ENCODE results near the gene MKX. TPM values are rescaled to one million over a fixed set of nuclear protein-coding genes. Genes with fewer than 3 reads are reported as not detected.

Gene MKX, protein sequence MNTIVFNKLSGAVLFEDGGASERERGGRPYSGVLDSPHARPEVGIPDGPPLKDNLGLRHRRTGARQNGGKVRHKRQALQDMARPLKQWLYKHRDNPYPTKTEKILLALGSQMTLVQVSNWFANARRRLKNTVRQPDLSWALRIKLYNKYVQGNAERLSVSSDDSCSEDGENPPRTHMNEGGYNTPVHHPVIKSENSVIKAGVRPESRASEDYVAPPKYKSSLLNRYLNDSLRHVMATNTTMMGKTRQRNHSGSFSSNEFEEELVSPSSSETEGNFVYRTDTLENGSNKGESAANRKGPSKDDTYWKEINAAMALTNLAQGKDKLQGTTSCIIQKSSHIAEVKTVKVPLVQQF
- total RNA-seq, result 0.22 TPM
- long read RNA-seq, result 0 reads

DNA sequence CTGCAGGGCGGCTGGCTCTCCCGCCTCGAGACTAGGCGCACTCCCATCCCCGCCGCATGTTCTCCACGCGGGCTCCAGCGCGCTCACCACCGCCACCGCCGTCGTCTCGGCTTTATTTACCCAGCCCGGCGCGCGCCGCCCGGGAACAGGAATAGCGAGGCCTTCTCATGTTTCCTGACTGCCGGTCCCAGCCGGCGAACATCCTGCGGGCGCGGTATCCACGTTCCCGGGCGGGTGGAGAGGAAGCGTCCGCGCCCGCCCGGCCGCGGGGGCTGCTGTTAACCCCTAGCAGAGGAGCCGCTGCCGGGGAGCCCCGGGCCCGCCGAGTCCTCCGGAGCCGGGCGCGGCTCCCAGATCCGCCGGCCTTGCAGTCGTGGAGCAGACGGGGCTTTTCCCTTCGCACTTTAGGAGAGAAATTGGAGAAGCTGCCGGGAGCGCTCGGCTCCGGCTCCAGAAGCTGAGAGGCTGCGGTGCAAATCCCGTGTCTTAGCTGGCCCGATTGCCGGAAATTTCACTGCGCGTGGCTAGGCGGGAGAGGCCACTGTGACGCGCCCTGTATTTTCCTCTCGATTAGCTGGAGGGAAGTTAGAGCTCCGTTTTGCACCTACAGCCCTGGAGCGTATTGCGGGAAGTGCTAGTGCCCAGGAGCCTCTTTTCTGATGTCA lies at the start of gene MKX:
MKX (minus strand) TSS at position 88 of the 665 bp plus-strand sequence. CDS start 2,404 bp downstream, outside the sequence.
- intact Hi-C loops (cut with micrococcal nuclease), result no loop called here
- DNase-seq, result peak; percentile 21

DNA sequence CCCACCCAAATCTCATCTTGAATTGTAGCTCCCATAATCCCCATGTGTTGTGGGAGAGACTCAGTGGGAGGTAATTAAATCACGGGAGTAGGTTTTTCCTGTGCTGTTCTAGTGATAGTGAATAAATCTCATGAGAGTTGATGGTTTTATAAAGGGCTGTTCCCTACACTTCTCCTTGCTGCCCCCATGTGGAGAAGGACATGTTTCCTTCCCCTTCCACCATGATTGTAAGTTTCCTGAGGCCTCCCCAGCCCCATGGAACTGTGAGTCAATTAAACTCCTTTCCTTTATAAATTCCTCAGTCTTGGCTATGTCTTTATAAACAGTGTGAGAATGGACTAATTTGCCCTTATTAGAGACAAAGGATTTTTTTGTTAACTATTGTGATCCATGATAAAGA lies 48.5 kb upstream of the MKX start:
- H3K27me3 ChIP-seq (ENCODE audit: low read depth), result peaks cover 6% of the 10 kb centered on the region
- DNase-seq, result no peak
- no peaks in the 10 kb centered on the region for H3K9me3 ChIP-seq (replicated peaks)
- H3K4me3 ChIP-seq, result no peak overlapping the region
- H3K4me1 ChIP-seq, result no peaks in the 10 kb centered on the region
- peak; percentile 20 for TF ChIP-seq CTCF (IDR thresholded peaks at IDR 0.05; ENCODE audit: borderline replicate concordance)
- H3K36me3 ChIP-seq, result no peaks in the 10 kb centered on the region
- no peak overlapping the region for H3K27ac ChIP-seq (replicated peaks)
- intact Hi-C loops (cut with micrococcal nuclease), result no loop called here

More for the DNA sequence above, at the start of gene MKX:
- peaks cover 100% of the 10 kb centered on the region for H3K27me3 ChIP-seq (ENCODE audit: low read depth)
- H3K36me3 ChIP-seq, result no peaks in the 10 kb centered on the region
- no peak within 1 kb of the TSS for H3K27ac ChIP-seq (replicated peaks)
- H3K9me3 ChIP-seq (replicated peaks), result no peaks in the 10 kb centered on the region
- H3K4me1 ChIP-seq, result peaks cover 59% of the 10 kb centered on the region
- no peak for TF ChIP-seq CTCF (IDR thresholded peaks at IDR 0.05; ENCODE audit: borderline replicate concordance)
- peak within 1 kb of the TSS; percentile 81 for H3K4me3 ChIP-seq

GRCh38 chr10:27792216-27792615 lies 46.6 kb upstream of the MKX start:
- H3K4me1 ChIP-seq, result no peaks in the 10 kb centered on the region
- intact Hi-C loops (cut with micrococcal nuclease), result no loop called here
- TF ChIP-seq CTCF (IDR thresholded peaks at IDR 0.05; ENCODE audit: borderline replicate concordance), result no peak
- no peak overlapping the region for H3K4me3 ChIP-seq
- peaks cover 16% of the 10 kb centered on the region for H3K27me3 ChIP-seq (ENCODE audit: low read depth)
- no peak for DNase-seq
- H3K36me3 ChIP-seq, result no peaks in the 10 kb centered on the region
- no peaks in the 10 kb centered on the region for H3K9me3 ChIP-seq (replicated peaks)
- H3K27ac ChIP-seq (replicated peaks), result no peak overlapping the region

- H3K4me1 ChIP-seq, result no peaks in the 10 kb centered on the region
- no peak overlapping the region for H3K27ac ChIP-seq (replicated peaks)
- intact Hi-C loops (cut with micrococcal nuclease), result no loop called here
- no peak for TF ChIP-seq CTCF (IDR thresholded peaks at IDR 0.05; ENCODE audit: borderline replicate concordance)
- H3K4me3 ChIP-seq, result no peak overlapping the region
- peaks cover 9% of the 10 kb centered on the region for H3K9me3 ChIP-seq (replicated peaks)
- DNase-seq, result no peak
- no peaks in the 10 kb centered on the region for H3K36me3 ChIP-seq
- H3K27me3 ChIP-seq (ENCODE audit: low read depth), result peaks cover 13% of the 10 kb centered on the region
Observed at GRCh38 chr10:27784272-27784671, 38.7 kb upstream of the MKX start.

GRCh38 chr10:27783660-27784059 lies 38.0 kb upstream of the MKX start:
- intact Hi-C loops (cut with micrococcal nuclease), result no loop called here
- no peaks in the 10 kb centered on the region for H3K4me1 ChIP-seq

More at GRCh38 chr10:27783660-27784059, 38.0 kb upstream of the MKX start:
- Histone ChIP-seq H3K27ac (replicated peaks) (no peak overlapping the region), H3K4me3 (no peak overlapping the region), H3K9me3 (replicated peaks) (peaks cover 9% of the 10 kb centered on the region), H3K27me3 (ENCODE audit: low read depth) (peaks cover 11% of the 10 kb centered on the region), H3K36me3 (no peaks in the 10 kb centered on the region)
- peak; percentile 49 for TF ChIP-seq CTCF (IDR thresholded peaks at IDR 0.05; ENCODE audit: borderline replicate concordance)
- no peak for DNase-seq

Measured in left ventricle myocardium inferior (tissue), 1 donor.